HepG2 (cell line): ENCODE data around the gene DHX8. TPM values are rescaled to one million over a fixed set of nuclear protein-coding genes. Genes with fewer than 3 reads are reported as not detected.

Experiments used
- BRF2 ChIP-seq: sonication (generic); formaldehyde crosslinking; IDR thresholded peaks from 2 replicates; pipeline ENCODE4 v1.8.1; 2022; ENCODE audit warnings: mild to moderate bottlenecking, missing genetic modification reagents
- DRAP1 ChIP-seq: IDR thresholded peaks from 2 replicates; pipeline ENCODE4 v1.6.1; 2016; ENCODE audit warnings: missing genetic modification reagents, missing compliant biosample characterization
- KDM4B ChIP-seq: sonication (generic); formaldehyde crosslinking; IDR thresholded peaks from 2 replicates; pipeline ENCODE4 v1.4.0; 2020; ENCODE audit warnings: missing genetic modification reagents
- MED8 ChIP-seq: sonication (generic); formaldehyde crosslinking; IDR thresholded peaks from 2 replicates; pipeline ENCODE4 v1.8.1; 2023; ENCODE audit warnings: mild to moderate bottlenecking, missing genetic modification reagents; ENCODE audit not compliant: insufficient replicate concordance
- MEF2D ChIP-seq: sonication (generic); formaldehyde crosslinking; IDR thresholded peaks from 2 replicates; pipeline ENCODE4 v1.5.1; 2020; ENCODE audit warnings: mild to moderate bottlenecking, missing genetic modification reagents
- RFX1 ChIP-seq: fragments of 450-650 bp; IDR thresholded peaks from 2 replicates; pipeline ENCODE4 v1.6.1; 2017
- TAF1 ChIP-seq: sonication (generic); formaldehyde crosslinking; IDR thresholded peaks from 2 replicates; pipeline ENCODE4 v1.4.0; 2020; ENCODE audit warnings: missing genetic modification reagents
- TMF1 ChIP-seq: sonication (generic); formaldehyde crosslinking; IDR thresholded peaks from 2 replicates; pipeline ENCODE4 v1.8.1; 2022; ENCODE audit warnings: low read depth, missing genetic modification reagents
- ZBTB26 ChIP-seq: IDR thresholded peaks from 2 replicates; pipeline ENCODE4 v1.6.1; 2016; ENCODE audit warnings: missing compliant biosample characterization, missing genetic modification reagents, borderline replicate concordance
- ZBTB3 ChIP-seq: sonication (generic); formaldehyde crosslinking; IDR thresholded peaks from 2 replicates; pipeline ENCODE4 v1.4.0; 2020; ENCODE audit warnings: low read depth, mild to moderate bottlenecking, moderate library complexity, missing genetic modification reagents, borderline replicate concordance
- ZBTB40 ChIP-seq, 2 experiments: fragments of 450-650 bp in 1 of 2; sonication (generic) in 1 of 2; formaldehyde crosslinking in 1 of 2; IDR thresholded peaks; 2 replicates each; pipeline versions ENCODE4 v1.6.1 to v1.8.0; 2016 to 2022; ENCODE audit warnings: antibody characterized with exemption in 1 of 2, mild to moderate bottlenecking in 1 of 2, missing genetic modification reagents in 1 of 2
- ZNF24 ChIP-seq: fragments of 450-650 bp; IDR thresholded peaks from 2 replicates; pipeline ENCODE4 v1.6.1; 2017; ENCODE audit warnings: antibody characterized with exemption, mild to moderate bottlenecking
- ZNF264 ChIP-seq: sonication (generic); formaldehyde crosslinking; IDR thresholded peaks from 2 replicates; pipeline ENCODE4 v1.4.0; 2020; ENCODE audit warnings: missing genetic modification reagents
- ZNF501 ChIP-seq: sonication (generic); formaldehyde crosslinking; IDR thresholded peaks from 2 replicates; pipeline ENCODE4 v1.5.1; 2020; ENCODE audit warnings: mild to moderate bottlenecking, moderate library complexity, missing genetic modification reagents
- ZNF562 ChIP-seq: sonication (generic); formaldehyde crosslinking; IDR thresholded peaks from 2 replicates; pipeline ENCODE4 v1.8.0; 2022; ENCODE audit warnings: missing genetic modification reagents, borderline replicate concordance
- ZNF784 ChIP-seq: sonication (generic); formaldehyde crosslinking; IDR thresholded peaks from 2 replicates; pipeline ENCODE4 v1.5.1; 2020; ENCODE audit warnings: missing genetic modification reagents, mild to moderate bottlenecking, borderline replicate concordance
- ZNF850 ChIP-seq: sonication (generic); formaldehyde crosslinking; conservative IDR thresholded peaks from 2 replicates; pipeline ENCODE4 v1.9.0; 2021; ENCODE audit warnings: mild to moderate bottlenecking, missing genetic modification reagents
- ZSCAN20 ChIP-seq: sonication (generic); formaldehyde crosslinking; IDR thresholded peaks from 2 replicates; pipeline ENCODE4 v1.4.0; 2020; ENCODE audit warnings: missing genetic modification reagents, mild to moderate bottlenecking, borderline replicate concordance
- ZSCAN25 ChIP-seq: sonication (generic); formaldehyde crosslinking; IDR thresholded peaks from 2 replicates; pipeline ENCODE4 v1.8.0; 2022; ENCODE audit warnings: mild to moderate bottlenecking, missing genetic modification reagents
- polyA plus RNA-seq, 8 experiments: library from polyadenylated mRNA; depleted of rRNA in 3 of 8; stranded (reverse) in 7 of 8; unstranded in 1 of 8; fragments of >200 nt; fragmentation: Illumina TruSeq in 4 of 8; extraction: Trizol in 4 of 8; gene quantifications; 2 replicates each; pipeline versions ENCODE4 v1.2.1 to v1.2.3, GENCODE V29; 2011 to 2016; ENCODE audit warnings: low read depth in 4 of 8, missing spikeins in 1 of 8, mixed read lengths in 1 of 8; ENCODE audit not compliant: insufficient read depth in 1 of 8
- total RNA-seq, 5 experiments: library from RNA; depleted of rRNA; stranded (reverse); fragments of >200 nt; fragmentation: Illumina TruSeq; extraction: Trizol; gene quantifications; 2 replicates each; pipeline ENCODE4 v1.2.3, GENCODE V29; 2016; ENCODE audit warnings: low read depth in 1 of 5

Gene DHX8
- total and polyA plus RNA-seq, 2 of the 13 experiments (the other 11 are each of a cell fraction or from before 2014, with no cell fraction given), result 24.8 to 48.9 TPM

GRCh38 chr17:43531082-43531378 is 47.3 kb downstream of the DHX8 start (continued):
- TF ChIP-seq ZBTB40 (IDR thresholded peaks at IDR 0.05) (no peak), ZBTB40 (CRISPR knock-in tag; IDR thresholded peaks at IDR 0.05) (no peak), ZBTB26 (CRISPR knock-in tag) (no peak), RFX1 (no peak), TMF1 (CRISPR knock-in tag) (no peak), ZNF850 (CRISPR knock-in tag) (no peak), TAF1 (CRISPR knock-in tag) (no peak), MED8 (CRISPR knock-in tag) (no peak), BRF2 (CRISPR knock-in tag) (no peak), ZSCAN25 (no peak), ZNF264 (no peak), ZNF562 (CRISPR knock-in tag) (no peak), ZNF24 (0 out of 2 replicates have a peak, but pooled peaks have one; percentile 2), ZBTB3 (CRISPR knock-in tag) (0 out of 2 replicates have a peak, but pooled peaks have one; percentile 24), KDM4B (CRISPR knock-in tag) (no peak), ZNF501 (CRISPR knock-in tag) (no peak; the same call in 1 of the 2 replicates), MEF2D (no peak), ZNF784 (CRISPR knock-in tag) (no peak), DRAP1 (CRISPR knock-in tag) (no peak), ZSCAN20 (CRISPR knock-in tag) (no peak)
